Measurements from ENCODE around the gene RASAL2. TPM values are rescaled to one million over a fixed set of nuclear protein-coding genes. Genes with fewer than 3 reads are reported as not detected.
"Not testable (repeated sequence)": the region's sequence is repeated elsewhere in the genome, so short reads cannot be mapped to it uniquely, and the experiment has no call there.

Gene RASAL2
- total RNA-seq, 2 donors from 2014 or later, result not detected

- H3K36me3 Mint-ChIP-seq, result no peaks in the 10 kb centered on the region
- DNase-seq (ENCODE audit: low spot score in 2 of 2) (no peak), ATAC-seq (no peak)
- no peaks in the 10 kb centered on the region for H3K9me3 Mint-ChIP-seq
- H3K27ac Mint-ChIP-seq, result no peak overlapping the region
Observed at GRCh38 chr1:178166429-178167024, 72.6 kb downstream of the RASAL2 start.

GRCh38 chr1:178168536-178168935 lies 74.6 kb downstream of the RASAL2 start:
- Mint-ChIP-seq H3K27ac (no peak overlapping the region), H3K9me3 (no peaks in the 10 kb centered on the region), H3K36me3 (no peaks in the 10 kb centered on the region)
- ATAC-seq, result no peak
- no peak for DNase-seq (ENCODE audit: low spot score in 2 of 2)

GRCh38 chr1:178169649-178170048 lies 75.7 kb downstream of the RASAL2 start:
- Mint-ChIP-seq H3K27ac (no peak overlapping the region), H3K36me3 (no peaks in the 10 kb centered on the region)

GRCh38 chr1:178172939-178173338 lies 79.0 kb downstream of the RASAL2 start:
- Mint-ChIP-seq H3K27ac (no peak overlapping the region), H3K36me3 (no peaks in the 10 kb centered on the region), H3K9me3 (peaks cover 5 to 6% of the 10 kb centered on the region in 2 donors)
- DNase-seq (ENCODE audit: low spot score in 2 of 2), result no peak
- no peak for ATAC-seq

More at GRCh38 chr1:178169649-178170048, 75.7 kb downstream of the RASAL2 start:
- DNase-seq (ENCODE audit: low spot score in 2 of 2) (no peak), ATAC-seq (no peak)
- no peaks in the 10 kb centered on the region for H3K9me3 Mint-ChIP-seq

GRCh38 chr1:178174539-178174938 lies 80.6 kb downstream of the RASAL2 start:
- H3K36me3 Mint-ChIP-seq, result no peaks in the 10 kb centered on the region
- no peak overlapping the region for H3K27ac Mint-ChIP-seq
- ATAC-seq (no peak), DNase-seq (ENCODE audit: low spot score in 2 of 2) (no peak)
- H3K9me3 Mint-ChIP-seq, result peaks cover 5 to 10% of the 10 kb centered on the region in 2 donors

- Mint-ChIP-seq H3K9me3 (peaks cover 5 to 10% of the 10 kb centered on the region in 2 donors), H3K36me3 (no peaks in the 10 kb centered on the region), H3K27ac (no peak overlapping the region)
- ATAC-seq (no peak), DNase-seq (ENCODE audit: low spot score in 2 of 2) (no peak)
Observed at GRCh38 chr1:178180405-178180804, 86.5 kb downstream of the RASAL2 start.

- Mint-ChIP-seq H3K9me3 (peaks cover 0 to 9% of the 10 kb centered on the region in 2 donors), H3K27ac (no peak overlapping the region), H3K36me3 (no peaks in the 10 kb centered on the region)
- no peak for ATAC-seq
- no peak for DNase-seq (ENCODE audit: low spot score in 2 of 2)
Observed at GRCh38 chr1:178183796-178184195, 89.9 kb downstream of the RASAL2 start.

- H3K9me3 Mint-ChIP-seq, result peaks cover 0 to 5% of the 10 kb centered on the region in 2 donors
- ATAC-seq, result no peak
- H3K27ac Mint-ChIP-seq, result no peak overlapping the region
- no peak for DNase-seq (ENCODE audit: low spot score in 2 of 2)
- H3K36me3 Mint-ChIP-seq, result no peaks in the 10 kb centered on the region
Observed at GRCh38 chr1:178188306-178188705, 94.4 kb downstream of the RASAL2 start.

GRCh38 chr1:178189814-178190213 lies 95.9 kb downstream of the RASAL2 start:
- ATAC-seq, result no peak
- Mint-ChIP-seq H3K9me3 (peaks cover 0 to 5% of the 10 kb centered on the region in 2 donors), H3K27ac (no peak overlapping the region), H3K36me3 (no peaks in the 10 kb centered on the region)
- no peak for DNase-seq (ENCODE audit: low spot score in 2 of 2)

GRCh38 chr1:178190881-178191280 lies 97.0 kb downstream of the RASAL2 start:
- H3K36me3 Mint-ChIP-seq, result no peaks in the 10 kb centered on the region
- no peak overlapping the region for H3K27ac Mint-ChIP-seq
- ATAC-seq, result no peak
- DNase-seq (ENCODE audit: low spot score in 2 of 2), result no peak
- H3K9me3 Mint-ChIP-seq, result peaks cover 0 to 5% of the 10 kb centered on the region in 2 donors

- DNase-seq (ENCODE audit: low spot score in 2 of 2) (no peak), ATAC-seq (no peak)
- H3K36me3 Mint-ChIP-seq, result no peaks in the 10 kb centered on the region
- no peaks in the 10 kb centered on the region for H3K9me3 Mint-ChIP-seq
- no peak overlapping the region for H3K27ac Mint-ChIP-seq
Observed at GRCh38 chr1:178192686-178193085, 98.8 kb downstream of the RASAL2 start.

- peaks cover 0 to 5% of the 10 kb centered on the region in 2 donors for H3K36me3 Mint-ChIP-seq
- peaks cover 13 to 17% of the 10 kb centered on the region in 2 donors for H3K9me3 Mint-ChIP-seq
- ATAC-seq (no peak), DNase-seq (ENCODE audit: low spot score in 2 of 2) (no peak)
- no peak overlapping the region for H3K27ac Mint-ChIP-seq
Observed at GRCh38 chr1:178196631-178197030, 102.7 kb downstream of the RASAL2 start.

GRCh38 chr1:178202095-178202494 lies 108.2 kb downstream of the RASAL2 start:
- not testable (repeated sequence) for H3K27ac Mint-ChIP-seq; DNase-seq (ENCODE audit: low spot score in 2 of 2); ATAC-seq
- peaks cover 0 to 12% of the 10 kb centered on the region in 2 donors for H3K36me3 Mint-ChIP-seq
- peaks cover 28 to 36% of the 10 kb centered on the region in 2 donors for H3K9me3 Mint-ChIP-seq

GRCh38 chr1:178202546-178202945 lies 108.6 kb downstream of the RASAL2 start:
- DNase-seq (ENCODE audit: low spot score in 2 of 2); H3K27ac Mint-ChIP-seq; ATAC-seq: not testable (repeated sequence)
- H3K9me3 Mint-ChIP-seq, result peaks cover 28 to 36% of the 10 kb centered on the region in 2 donors
- peaks cover 0 to 12% of the 10 kb centered on the region in 2 donors for H3K36me3 Mint-ChIP-seq

GRCh38 chr1:178208269-178208856 lies 114.5 kb downstream of the RASAL2 start:
- not testable (repeated sequence) for H3K27ac Mint-ChIP-seq; ATAC-seq; DNase-seq (ENCODE audit: low spot score in 2 of 2); H3K36me3 Mint-ChIP-seq
- peaks cover 32 to 50% of the 10 kb centered on the region in 2 donors for H3K9me3 Mint-ChIP-seq

- H3K9me3 Mint-ChIP-seq, result peaks cover 32 to 41% of the 10 kb centered on the region in 2 donors
- no peak for DNase-seq (ENCODE audit: low spot score in 2 of 2)
- ATAC-seq, result no peak
- H3K27ac Mint-ChIP-seq, result no peak overlapping the region
- peaks cover 0 to 6% of the 10 kb centered on the region in 2 donors for H3K36me3 Mint-ChIP-seq
Observed at GRCh38 chr1:178209935-178210334, 116.0 kb downstream of the RASAL2 start.

GRCh38 chr1:178218550-178218949 lies 124.6 kb downstream of the RASAL2 start:
- no peaks in the 10 kb centered on the region for H3K36me3 Mint-ChIP-seq
- no peak for DNase-seq (ENCODE audit: low spot score in 2 of 2)
- no peak for ATAC-seq
- H3K27ac Mint-ChIP-seq, result no peak overlapping the region
- H3K9me3 Mint-ChIP-seq, result peaks cover 6 to 14% of the 10 kb centered on the region in 2 donors

- Mint-ChIP-seq H3K36me3 (no peaks in the 10 kb centered on the region), H3K9me3 (peaks cover 8 to 17% of the 10 kb centered on the region in 2 donors), H3K27ac (no peak overlapping the region)
- no peak for DNase-seq (ENCODE audit: low spot score in 2 of 2)
- ATAC-seq, result no peak
Observed at GRCh38 chr1:178220094-178220493, 126.2 kb downstream of the RASAL2 start.

Measured in activated naive CD4-positive, alpha-beta T cell treated with anti-CD3 and anti-CD28 coated beads, Interleukin-2, amount 50 U/mL, for 72 hours (primary cell).